Endothelial cell of umbilical vein (primary cell): ENCODE measurements around the gene SFTPD. TPM values are rescaled to one million over a fixed set of nuclear protein-coding genes. Genes with fewer than 3 reads are reported as not detected.

Source experiments
- BruUV-seq: library from RNA; stranded (reverse); fragments of 400-500 nt; replicated peaks from 2 replicates; lab custom pipeline; 2021; lab: Mats Ljungman, UMichigan
- CTCF ChIA-PET: fragments of 300-600, 350-600 bp; sonication (Branson Sonifier 250); formaldehyde crosslinking; loops from one replicate; lab custom pipeline; 2021; ENCODE audit warnings: antibody characterized with exemption, inconsistent platforms; lab: Charles Lee
- POLR2A ChIA-PET: fragments of 300-600, 350-600 bp; sonication (Branson Sonifier 250); formaldehyde crosslinking; loops from one replicate; lab custom pipeline; 2021; ENCODE audit warnings: antibody characterized with exemption, inconsistent platforms; lab: Charles Lee
- DNase-seq: peaks from one replicate; pipeline ENCODE4 v3.0.0-alpha.2; 2011; ENCODE audit warnings: low read depth, low spot score
- FAIRE-seq: peaks from 2 replicates; lab custom pipeline; 2011; peaks lifted over from hg19 to GRCh38; lab: Jason Lieb, UNC
- H2AFZ ChIP-seq: 2 replicates; pipeline ENCODE4 v1.6.0; 2012; ENCODE audit warnings: low read depth, low read length, control low read depth, inconsistent platforms
- H3K27ac ChIP-seq: 2 replicates; pipeline ENCODE4 v1.5.1; 2011; ENCODE audit warnings: low read depth, mild to moderate bottlenecking, control low read depth, low read length, moderate library complexity; ENCODE audit not compliant: insufficient read depth
- H3K27me3 ChIP-seq, 2 experiments: 2 replicates each; pipeline versions ENCODE4 v1.6.0 to v1.6.1; 2011; ENCODE audit warnings: low read length in 2 of 2, mixed read lengths in 1 of 2; ENCODE audit not compliant: control insufficient read depth in 2 of 2, insufficient read depth in 2 of 2
- H3K36me3 ChIP-seq, 2 experiments: 2 replicates in 1 of 2; 3 replicates in 1 of 2; pipeline ENCODE4 v1.5.1; 2011; ENCODE audit warnings: low read length in 2 of 2, mild to moderate bottlenecking in 1 of 2, moderate library complexity in 1 of 2; ENCODE audit not compliant: control insufficient read depth in 2 of 2, insufficient read depth in 2 of 2; ENCODE audit errors: extremely low read depth in 1 of 2
- H3K4me1 ChIP-seq: 3 replicates; pipeline ENCODE4 v1.5.1; 2011; ENCODE audit warnings: mild to moderate bottlenecking, low read length; ENCODE audit not compliant: control insufficient read depth, insufficient read depth; ENCODE audit errors: extremely low read depth
- H3K4me2 ChIP-seq: 2 replicates; pipeline ENCODE4 v1.6.1; 2011; ENCODE audit warnings: low read length, control low read depth, mixed read lengths; ENCODE audit not compliant: insufficient read depth
- H3K4me3 ChIP-seq, 3 experiments: fragments of 200-600 bp in 1 of 3; sonication (generic), shearing (Covaris generic) in 1 of 3; replicated peaks in 1 of 3; 2 replicates each; pipeline ENCODE4 v1.5.1; 2011 to 2016; ENCODE audit warnings: control low read depth in 3 of 3, low read length in 3 of 3, mild to moderate bottlenecking in 2 of 3, inconsistent platforms in 1 of 3, low read depth in 1 of 3, moderate library complexity in 1 of 3; ENCODE audit not compliant: insufficient read depth in 1 of 3
- H3K79me2 ChIP-seq: 2 replicates; pipeline ENCODE4 v1.6.0; 2012; ENCODE audit warnings: low read length, inconsistent platforms; ENCODE audit not compliant: control insufficient read depth, insufficient read depth
- H3K9ac ChIP-seq: replicated peaks from 2 replicates; pipeline ENCODE3; 2011; ENCODE audit warnings: low read length, control low read depth; ENCODE audit not compliant: insufficient read depth; ENCODE audit errors: extremely low read depth
- H3K9me1 ChIP-seq: replicated peaks from 3 replicates; pipeline ENCODE4 v1.6.0; 2011; ENCODE audit warnings: mild to moderate bottlenecking, low read length; ENCODE audit not compliant: control insufficient read depth, insufficient read depth; ENCODE audit errors: extremely low read depth
- H3K9me3 ChIP-seq: replicated peaks from 2 replicates; pipeline ENCODE4 v1.5.1; 2012; ENCODE audit warnings: low read length, inconsistent platforms; ENCODE audit not compliant: control insufficient read depth, insufficient read depth
- H4K20me1 ChIP-seq: replicated peaks from 2 replicates; pipeline ENCODE3; 2011; ENCODE audit warnings: mild to moderate bottlenecking, low read length; ENCODE audit not compliant: control insufficient read depth, insufficient read depth; ENCODE audit errors: extremely low read depth
- EZH2 ChIP-seq: IDR thresholded peaks from 2 replicates; pipeline ENCODE4 v1.6.1; 2012; ENCODE audit warnings: borderline replicate concordance, low read depth, mild to moderate bottlenecking, moderate library complexity, low read length, inconsistent platforms; ENCODE audit not compliant: severe bottlenecking
- FOS ChIP-seq: IDR thresholded peaks from 2 replicates; pipeline ENCODE4 v1.6.1; 2011; ENCODE audit warnings: mild to moderate bottlenecking, low read length, moderate library complexity, borderline replicate concordance; ENCODE audit not compliant: insufficient read depth
- GATA2 ChIP-seq: IDR thresholded peaks from 2 replicates; pipeline ENCODE4 v1.7.0; 2011; ENCODE audit warnings: low read depth, mild to moderate bottlenecking, moderate library complexity, mixed read lengths, low read length; ENCODE audit not compliant: insufficient read length, insufficient read depth
- JUN ChIP-seq: IDR thresholded peaks from 2 replicates; pipeline ENCODE4 v1.6.1; 2011; ENCODE audit warnings: borderline replicate concordance, low read depth; ENCODE audit not compliant: insufficient read length, insufficient read depth
- MYC ChIP-seq: IDR thresholded peaks from one replicate; pipeline ENCODE4 v1.6.1; 2011; ENCODE audit warnings: mild to moderate bottlenecking, low read depth, low read length
- POLR2A ChIP-seq: IDR thresholded peaks from 2 replicates; pipeline ENCODE4 v1.6.1; 2012; ENCODE audit warnings: low read depth, mild to moderate bottlenecking, control low read depth, low read length
- POLR2AphosphoS5 ChIP-seq: IDR thresholded peaks from 2 replicates; pipeline ENCODE4 v1.6.1; 2012; ENCODE audit warnings: low read depth, mild to moderate bottlenecking, control low read depth, low read length, moderate library complexity; ENCODE audit not compliant: insufficient read depth
- dilution Hi-C: fragments of 300-500 bp; cut with MboI; formaldehyde crosslinking; loops from one replicate; pipeline ENCODE4 v1.15.0; 2019; ENCODE audit warnings: low sequenced_read_pairs; ENCODE audit not compliant: extremely low pct_ligation_motif_present
- intact Hi-C: fragments of 100-400 bp; cut with micrococcal nuclease; formaldehyde crosslinking; loops from one replicate; pipeline ENCODE4 v1.10.0; 2022
- polyA plus RNA-seq, 4 experiments: library from polyadenylated mRNA; depleted of rRNA in 3 of 4; stranded (reverse) in 3 of 4; unstranded in 1 of 4; fragments of >200 nt; gene quantifications; 2 replicates each; pipeline versions ENCODE4 v1.2.1 to v1.2.3, GENCODE V29; 2011 to 2012; ENCODE audit warnings: missing spikeins in 1 of 4
- total RNA-seq: library from RNA; stranded (reverse); gene quantifications from 2 replicates; pipeline ENCODE4 v1.2.3, GENCODE V29; 2021
- TF ChIP-seq, protein P1 (sequence below), 2 donors: IDR thresholded peaks; 1 replicate in 1 of 2; 2 replicates in 1 of 2; pipeline ENCODE4 v1.5.1; 2011; ENCODE audit warnings: low read length in 2 of 2, mild to moderate bottlenecking in 2 of 2, moderate library complexity in 2 of 2, control low read depth in 1 of 2, inconsistent platforms in 1 of 2, low read depth in 1 of 2; ENCODE audit not compliant: insufficient read depth in 1 of 2; ENCODE audit errors: extremely low read depth in 1 of 2
- TF ChIP-seq, protein P2 (sequence below): IDR thresholded peaks from 2 replicates; pipeline ENCODE4 v1.6.1; 2011; ENCODE audit not compliant: insufficient read depth, insufficient read length

The SFTPD gene
- total and polyA plus RNA-seq, 2 donors (not counting 3 experiments of a cell fraction or from before 2014, with no cell fraction given) = not detected

DNA sequence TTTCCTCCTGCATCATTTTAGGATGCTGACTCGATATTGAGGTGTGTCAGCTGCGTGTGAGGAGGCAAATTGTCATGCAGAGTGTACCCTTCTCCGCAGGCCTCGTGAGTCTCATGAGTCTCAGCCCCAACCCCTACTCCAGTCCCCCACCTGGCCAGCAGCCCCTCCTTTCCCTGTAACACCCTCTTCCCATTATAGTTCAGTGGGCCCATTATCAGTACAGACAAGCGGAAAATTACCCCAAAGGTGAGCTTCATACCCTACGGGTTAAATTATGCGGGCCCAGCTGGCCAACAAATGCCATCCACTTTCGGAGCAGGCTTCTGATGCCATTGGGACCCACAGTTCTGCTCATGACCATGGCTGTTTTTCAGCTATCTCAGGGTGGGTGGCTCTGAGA lies 25.2 kb downstream of the SFTPD start:
- DNase-seq = no peak
- Histone ChIP-seq H2AFZ (no peak overlapping the region), H3K27ac (no peak overlapping the region), H3K9me1 (no peaks in the 10 kb centered on the region), H3K4me2 (no peak overlapping the region), H3K79me2 (no peaks in the 10 kb centered on the region), H3K27me3 (no peaks in the 10 kb centered on the region), H3K4me3 (no peak overlapping the region), H3K36me3 (no peaks in the 10 kb centered on the region), H4K20me1 (no peaks in the 10 kb centered on the region), H3K4me1 (no peaks in the 10 kb centered on the region), H3K9ac (no peak overlapping the region), H3K9me3 (no peaks in the 10 kb centered on the region)
- BruUV-seq = no TSS peak
- ChIA-PET POLR2A (no interaction called here), CTCF (no interaction called here)
- FAIRE-seq = no peak
- dilution Hi-C loops = no loop called here
- intact Hi-C loops = no loop called here
- no peak for TF ChIP-seq FOS
- TF ChIP-seq POLR2A = no peak
- no peak for TF ChIP-seq GATA2
- TF ChIP-seq, protein P1, sequence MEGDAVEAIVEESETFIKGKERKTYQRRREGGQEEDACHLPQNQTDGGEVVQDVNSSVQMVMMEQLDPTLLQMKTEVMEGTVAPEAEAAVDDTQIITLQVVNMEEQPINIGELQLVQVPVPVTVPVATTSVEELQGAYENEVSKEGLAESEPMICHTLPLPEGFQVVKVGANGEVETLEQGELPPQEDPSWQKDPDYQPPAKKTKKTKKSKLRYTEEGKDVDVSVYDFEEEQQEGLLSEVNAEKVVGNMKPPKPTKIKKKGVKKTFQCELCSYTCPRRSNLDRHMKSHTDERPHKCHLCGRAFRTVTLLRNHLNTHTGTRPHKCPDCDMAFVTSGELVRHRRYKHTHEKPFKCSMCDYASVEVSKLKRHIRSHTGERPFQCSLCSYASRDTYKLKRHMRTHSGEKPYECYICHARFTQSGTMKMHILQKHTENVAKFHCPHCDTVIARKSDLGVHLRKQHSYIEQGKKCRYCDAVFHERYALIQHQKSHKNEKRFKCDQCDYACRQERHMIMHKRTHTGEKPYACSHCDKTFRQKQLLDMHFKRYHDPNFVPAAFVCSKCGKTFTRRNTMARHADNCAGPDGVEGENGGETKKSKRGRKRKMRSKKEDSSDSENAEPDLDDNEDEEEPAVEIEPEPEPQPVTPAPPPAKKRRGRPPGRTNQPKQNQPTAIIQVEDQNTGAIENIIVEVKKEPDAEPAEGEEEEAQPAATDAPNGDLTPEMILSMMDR (IDR thresholded peaks at IDR 0.05; ENCODE audit: extremely low read depth in 1 of 2, insufficient read depth in 1 of 2, low read depth in 1 of 2, low read length in 2 of 2) = no peak
- TF ChIP-seq JUN = no peak
- no peak for TF ChIP-seq MYC
- TF ChIP-seq POLR2AphosphoS5 = no peak
- TF ChIP-seq EZH2 = no peak
- TF ChIP-seq, protein P2, sequence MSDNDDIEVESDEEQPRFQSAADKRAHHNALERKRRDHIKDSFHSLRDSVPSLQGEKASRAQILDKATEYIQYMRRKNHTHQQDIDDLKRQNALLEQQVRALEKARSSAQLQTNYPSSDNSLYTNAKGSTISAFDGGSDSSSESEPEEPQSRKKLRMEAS = no peak
